Common myeloid progenitor, CD34-positive (primary cell): ENCODE measurements around the gene SIN3B.

Experiments used
- CTCF ChIA-PET: fragments of 350-600 bp; sonication (Branson Sonifier 250); formaldehyde crosslinking; loops from one replicate; lab custom pipeline; 2021; ENCODE audit warnings: antibody characterized with exemption; lab: Charles Lee
- POLR2A ChIA-PET: fragments of 350-600 bp; sonication (Branson Sonifier 250); formaldehyde crosslinking; loops from one replicate; lab custom pipeline; 2021; ENCODE audit warnings: antibody characterized with exemption; lab: Charles Lee
- DNase-seq, 3 donors: peaks; one replicate each; pipeline versions ENCODE4 v3.0.0 to v3.0.0-alpha.2; 2013
- H3K27ac ChIP-seq, 2 experiments: 1 replicate in 1 of 2; 2 replicates in 1 of 2; pipeline ENCODE4 v1.7.0; 2013; ENCODE audit warnings: inconsistent platforms in 2 of 2, low read length in 2 of 2, mild to moderate bottlenecking in 2 of 2, low read depth in 1 of 2, moderate library complexity in 1 of 2; ENCODE audit not compliant: severe bottlenecking in 2 of 2, insufficient read depth in 1 of 2, poor library complexity in 1 of 2
- H3K27me3 ChIP-seq, 5 experiments: replicated peaks in 2 of 5; 1 replicate in 3 of 5; 2 replicates in 2 of 5; pipeline versions ENCODE4 v1.6.1 to v1.7.0; 2013; ENCODE audit warnings: low read length in 4 of 5, mild to moderate bottlenecking in 2 of 5, moderate library complexity in 2 of 5, inconsistent platforms in 1 of 5; ENCODE audit not compliant: insufficient read depth in 5 of 5, control insufficient read depth in 4 of 5
- H3K36me3 ChIP-seq, 4 experiments: 1 replicate in 2 of 4; 2 replicates in 2 of 4; pipeline versions ENCODE4 v1.6.1 to v1.7.0; 2013; ENCODE audit warnings: low read length in 3 of 4, control low read depth in 1 of 4, mild to moderate bottlenecking in 1 of 4; ENCODE audit not compliant: control insufficient read depth in 4 of 4, insufficient read depth in 4 of 4
- H3K4me1 ChIP-seq, 4 experiments: 1 replicate in 3 of 4; 2 replicates in 1 of 4; pipeline versions ENCODE4 v1.6.1 to v1.7.1; 2013; ENCODE audit warnings: low read length in 3 of 4, mild to moderate bottlenecking in 3 of 4, control low read depth in 1 of 4, inconsistent platforms in 1 of 4, moderate library complexity in 1 of 4; ENCODE audit not compliant: control insufficient read depth in 4 of 4, insufficient read depth in 4 of 4; ENCODE audit errors: control extremely low read depth in 1 of 4
- H3K4me3 ChIP-seq, 7 experiments: 1 replicate in 4 of 7; 2 replicates in 3 of 7; pipeline versions ENCODE4 v1.5.1 to v1.7.0; 2013; ENCODE audit warnings: mild to moderate bottlenecking in 7 of 7, low read length in 6 of 7, moderate library complexity in 6 of 7, inconsistent platforms in 2 of 7, low read depth in 2 of 7, control low read depth in 1 of 7; ENCODE audit not compliant: insufficient read depth in 4 of 7, control insufficient read depth in 1 of 7; ENCODE audit errors: extremely low read depth in 1 of 7
- H3K9me3 ChIP-seq, 5 experiments: 1 replicate in 4 of 5; 2 replicates in 1 of 5; pipeline versions ENCODE4 v1.6.1 to v1.7.1; 2013; ENCODE audit warnings: low read length in 4 of 5, mild to moderate bottlenecking in 2 of 5, inconsistent platforms in 1 of 5, low read depth in 1 of 5, moderate library complexity in 1 of 5; ENCODE audit not compliant: control insufficient read depth in 4 of 5, insufficient read depth in 2 of 5; ENCODE audit errors: control extremely low read depth in 1 of 5
- WGBS: methylation state at CpG from one replicate; pipeline ENCODE4 v1.1.5; 2013; ENCODE audit not compliant: insufficient coverage; 5-methylcytosine and 5-hydroxymethylcytosine counted together

The SIN3B gene

GRCh38 chr19:16915135-16915534 is 85.9 kb downstream of the SIN3B start:
- CTCF ChIA-PET = no interaction called here
- Histone ChIP-seq H3K27ac (no peak overlapping the region), H3K36me3 (no peaks in the 10 kb centered on the region), H3K9me3 (peaks cover 2 to 43% (median 21%) of the 10 kb centered on the region in 5 experiments), H3K27me3 (peaks cover 0 to 1% (median 0%) of the 10 kb centered on the region in 5 experiments), H3K4me3 (no peak overlapping the region), H3K4me1 (no peaks in the 10 kb centered on the region)
- POLR2A ChIA-PET = interaction anchor here (0.6 kb wide), 1 partner anchor 147 kb away, joined by 3 read pairs; no protein-coding TSS in a partner anchor
- WGBS = 50% methylated on average over 2 of the region's 3 CpGs
- no peak for DNase-seq

GRCh38 chr19:16915734-16916133 is 86.5 kb downstream of the SIN3B start:
- Histone ChIP-seq H3K36me3 (no peaks in the 10 kb centered on the region), H3K4me3 (no peak overlapping the region), H3K27me3 (peaks cover 0 to 1% (median 0%) of the 10 kb centered on the region in 5 experiments), H3K9me3 (peaks cover 2 to 41% (median 21%) of the 10 kb centered on the region in 5 experiments), H3K4me1 (no peaks in the 10 kb centered on the region), H3K27ac (no peak overlapping the region)
- DNase-seq = no peak
- 66% methylated on average over 2 of the region's 3 CpGs for WGBS
- POLR2A ChIA-PET = interaction anchor here (0.6 to 0.8 kb wide), 2 partner anchors 18 to 148 kb away, joined by 3 read pairs; no protein-coding TSS in a partner anchor
- CTCF ChIA-PET = no interaction called here

- H3K27ac ChIP-seq = no peak overlapping the region
- peaks cover 2 to 32% (median 17%) of the 10 kb centered on the region in 5 experiments for H3K9me3 ChIP-seq
- POLR2A ChIA-PET = no interaction called here
- WGBS = 100% methylated on average over 2 of the region's 7 CpGs
- no peaks in the 10 kb centered on the region for H3K36me3 ChIP-seq
- CTCF ChIA-PET = interaction anchor here (0.8 kb wide), 1 partner anchor 17 kb away, joined by 3 read pairs; no protein-coding TSS in a partner anchor
- H3K27me3 ChIP-seq = peaks cover 0 to 1% (median 0%) of the 10 kb centered on the region in 5 experiments
- DNase-seq = no peak
- no peak overlapping the region for H3K4me3 ChIP-seq
- H3K4me1 ChIP-seq = no peaks in the 10 kb centered on the region
These were observed 88.2 kb downstream of the SIN3B start for GRCh38 chr19:16917401-16917800.

- ChIA-PET CTCF (no interaction called here), POLR2A (no interaction called here)
- Histone ChIP-seq H3K4me1 (no peaks in the 10 kb centered on the region), H3K27me3 (no peaks in the 10 kb centered on the region), H3K4me3 (no peak overlapping the region), H3K27ac (no peak overlapping the region), H3K36me3 (no peaks in the 10 kb centered on the region), H3K9me3 (peaks cover 0 to 16% (median 5%) of the 10 kb centered on the region in 5 experiments)
- DNase-seq = no peak
- WGBS = 78% methylated on average over 3 of the region's 4 CpGs
These were observed 90.3 kb downstream of the SIN3B start for GRCh38 chr19:16919496-16919895.

- ChIA-PET POLR2A (interaction anchor here (0.7 kb wide), 1 partner anchor 171 kb away, joined by 3 read pairs; no protein-coding TSS in a partner anchor), CTCF (no interaction called here)
- DNase-seq = no peak
- Histone ChIP-seq H3K4me1 (no peaks in the 10 kb centered on the region), H3K27ac (no peak overlapping the region), H3K4me3 (no peak overlapping the region), H3K36me3 (no peaks in the 10 kb centered on the region), H3K27me3 (no peaks in the 10 kb centered on the region), H3K9me3 (peaks cover 0 to 17% (median 4%) of the 10 kb centered on the region in 5 experiments)
- 88% methylated on average over 9 of the region's 12 CpGs for WGBS
These were observed 91.8 kb downstream of the SIN3B start for GRCh38 chr19:16920816-16921529.

- Histone ChIP-seq H3K4me1 (no peaks in the 10 kb centered on the region), H3K27ac (no peak overlapping the region), H3K9me3 (peaks cover 0 to 20% (median 9%) of the 10 kb centered on the region in 5 experiments), H3K4me3 (no peak overlapping the region), H3K36me3 (no peaks in the 10 kb centered on the region), H3K27me3 (peaks cover 0 to 2% (median 0%) of the 10 kb centered on the region in 5 experiments)
- 95% methylated on average over 19 of the region's 21 CpGs for WGBS
- no peak for DNase-seq
- ChIA-PET POLR2A (interaction anchor here (0.7 kb wide), 1 partner anchor 172 kb away, joined by 3 read pairs; no protein-coding TSS in a partner anchor), CTCF (no interaction called here)
These were observed 92.8 kb downstream of the SIN3B start for GRCh38 chr19:16921766-16922591.
